Neuronal stem cell (in vitro differentiated cells): ENCODE measurements around the gene SERPINH1.
A peak's percentile ranks its signal among the peaks of the same experiment; 100 is the strongest.

Source experiments
- DNase-seq: peaks from one replicate; pipeline ENCODE4 v3.0.0-alpha.2; 2013; ENCODE audit warnings: low spot score
- H2AFZ ChIP-seq: one replicate; pipeline ENCODE4 v1.6.1; 2013; ENCODE audit warnings: mild to moderate bottlenecking, low read length, inconsistent platforms
- H2AK5ac ChIP-seq: 2 replicates; pipeline ENCODE4 v1.6.1; 2013; ENCODE audit warnings: low read depth, mild to moderate bottlenecking, inconsistent platforms, low read length, moderate library complexity, mixed read lengths
- H2BK120ac ChIP-seq: 2 replicates; pipeline ENCODE4 v1.6.1; 2013; ENCODE audit warnings: low read depth, mild to moderate bottlenecking, inconsistent platforms, low read length, moderate library complexity, mixed read lengths
- H2BK12ac ChIP-seq: one replicate; pipeline ENCODE4 v1.6.1; 2013; ENCODE audit warnings: low read length, inconsistent platforms
- H2BK15ac ChIP-seq: 2 replicates; pipeline ENCODE4 v1.6.1; 2013; ENCODE audit warnings: mild to moderate bottlenecking, low read length, inconsistent platforms, mixed read lengths
- H2BK5ac ChIP-seq: one replicate; pipeline ENCODE4 v1.6.1; 2013; ENCODE audit warnings: inconsistent platforms, mild to moderate bottlenecking, low read length, moderate library complexity
- H3K14ac ChIP-seq: one replicate; pipeline ENCODE4 v1.6.1; 2013; ENCODE audit warnings: low read length, inconsistent platforms
- H3K18ac ChIP-seq: 2 replicates; pipeline ENCODE4 v1.6.1; 2013; ENCODE audit warnings: low read length, inconsistent platforms
- H3K23ac ChIP-seq: 2 replicates; pipeline ENCODE4 v1.6.1; 2013; ENCODE audit warnings: low read depth, mild to moderate bottlenecking, mixed read lengths, low read length, inconsistent platforms; ENCODE audit not compliant: poor library complexity
- H3K27ac ChIP-seq: replicated peaks from 3 replicates; pipeline ENCODE4 v1.5.1; 2013; ENCODE audit warnings: low read length, inconsistent platforms
- H3K27me3 ChIP-seq, 3 experiments: 2 replicates each; pipeline ENCODE4 v1.6.1; 2013; ENCODE audit warnings: low read length in 3 of 3, mild to moderate bottlenecking in 2 of 3, inconsistent platforms in 1 of 3, low read depth in 1 of 3, mixed read lengths in 1 of 3, moderate library complexity in 1 of 3; ENCODE audit not compliant: control insufficient read depth in 3 of 3, insufficient read depth in 3 of 3
- H3K36me3 ChIP-seq, 2 donors: replicated peaks in 1 of 2; 2 replicates each; pipeline ENCODE4 v1.6.1; 2013; ENCODE audit warnings: low read length in 2 of 2; ENCODE audit not compliant: control insufficient read depth in 2 of 2, insufficient read depth in 2 of 2
- H3K4ac ChIP-seq: 2 replicates; pipeline ENCODE4 v1.6.1; 2013; ENCODE audit warnings: inconsistent platforms, mild to moderate bottlenecking, low read length, moderate library complexity
- H3K4me1 ChIP-seq, 2 donors: 1 replicate in 1 of 2; 2 replicates in 1 of 2; pipeline ENCODE4 v1.6.1; 2013; ENCODE audit warnings: low read length in 2 of 2, low read depth in 1 of 2; ENCODE audit not compliant: control insufficient read depth in 2 of 2, insufficient read depth in 1 of 2
- H3K4me2 ChIP-seq: one replicate; pipeline ENCODE4 v1.6.1; 2013; ENCODE audit warnings: mild to moderate bottlenecking, low read length, inconsistent platforms; ENCODE audit not compliant: insufficient read depth, poor library complexity, severe bottlenecking
- H3K4me3 ChIP-seq, 2 donors: 2 replicates each; pipeline ENCODE4 v1.5.1; 2013; ENCODE audit warnings: low read length in 2 of 2, mild to moderate bottlenecking in 2 of 2, inconsistent platforms in 1 of 2, moderate library complexity in 1 of 2
- H3K79me1 ChIP-seq: one replicate; pipeline ENCODE4 v1.6.1; 2013; ENCODE audit warnings: low read depth, mild to moderate bottlenecking, inconsistent platforms, low read length, moderate library complexity
- H3K9ac ChIP-seq: one replicate; pipeline ENCODE4 v1.6.1; 2013; ENCODE audit warnings: mild to moderate bottlenecking, low read depth, low read length, inconsistent platforms; ENCODE audit not compliant: poor library complexity
- H3K9me3 ChIP-seq, 2 donors: replicated peaks in 1 of 2; 2 replicates each; pipeline versions ENCODE3 to v1.6.1; 2013; ENCODE audit warnings: low read length in 2 of 2, mild to moderate bottlenecking in 2 of 2, inconsistent platforms in 1 of 2, low read depth in 1 of 2, mixed read lengths in 1 of 2, moderate library complexity in 1 of 2; ENCODE audit not compliant: control insufficient read depth in 2 of 2, insufficient read depth in 1 of 2
- H4K8ac ChIP-seq: one replicate; pipeline ENCODE4 v1.6.1; 2013; ENCODE audit warnings: low read depth, mild to moderate bottlenecking, inconsistent platforms, low read length, moderate library complexity
- H4K91ac ChIP-seq: one replicate; pipeline ENCODE4 v1.6.1; 2013; ENCODE audit warnings: low read length, low read depth, mild to moderate bottlenecking, inconsistent platforms; ENCODE audit not compliant: poor library complexity
- WGBS, 2 donors: extraction: QIAGEN DNeasy Blood & Tissue Kit; methylation state at CpG; one replicate each; pipeline ENCODE4 v1.1.7; 2013; ENCODE audit warnings: missing lambda C conversion rate in 2 of 2, mixed read lengths in 1 of 2; ENCODE audit not compliant: insufficient read length in 2 of 2, insufficient replicate concordance in 1 of 2; ENCODE audit errors: extremely low coverage in 2 of 2; 5-methylcytosine and 5-hydroxymethylcytosine counted together

Gene SERPINH1

GRCh38 chr11:75603791-75604736, 42.0 kb downstream of the SERPINH1 start:
- H3K23ac ChIP-seq = no peak overlapping the region
- H2AK5ac ChIP-seq = no peak overlapping the region
- H2BK120ac ChIP-seq = no peak overlapping the region
- no peak overlapping the region for H3K4ac ChIP-seq
- no peak overlapping the region for H2BK5ac ChIP-seq
- no peak overlapping the region for H4K91ac ChIP-seq
- H4K8ac ChIP-seq = no peak overlapping the region
- H3K27ac ChIP-seq = no peak overlapping the region
- H3K9me3 ChIP-seq = no peaks in the 10 kb centered on the region
- H2AFZ ChIP-seq = no peak overlapping the region
- H3K4me3 ChIP-seq = no peak overlapping the region
- H3K4me1 ChIP-seq = no peaks in the 10 kb centered on the region
- H3K27me3 ChIP-seq = no peaks in the 10 kb centered on the region
- no peak overlapping the region for H2BK15ac ChIP-seq
- no peak overlapping the region for H2BK12ac ChIP-seq
- no peak for DNase-seq
- H3K9ac ChIP-seq = no peak overlapping the region
- no peak overlapping the region for H3K4me2 ChIP-seq
- peaks cover 0 to 50% of the 10 kb centered on the region in 2 donors for H3K36me3 ChIP-seq
- H3K14ac ChIP-seq = no peak overlapping the region
- WGBS, 2 donors = no CpG with 5 or more reads among the region's 16 CpGs
- H3K79me1 ChIP-seq = no peaks in the 10 kb centered on the region
- H3K18ac ChIP-seq = no peak overlapping the region

- Histone ChIP-seq H3K27ac (no peak overlapping the region), H4K8ac (no peak overlapping the region), H2BK12ac (no peak overlapping the region), H3K18ac (no peak overlapping the region), H3K4me3 (no peak overlapping the region), H3K79me1 (peaks cover 2% of the 10 kb centered on the region), H3K14ac (no peak overlapping the region), H3K9me3 (no peaks in the 10 kb centered on the region), H3K27me3 (no peaks in the 10 kb centered on the region), H3K4me1 (no peaks in the 10 kb centered on the region), H3K23ac (no peak overlapping the region), H3K9ac (no peak overlapping the region), H4K91ac (no peak overlapping the region), H2AK5ac (no peak overlapping the region), H2AFZ (no peak overlapping the region), H2BK15ac (no peak overlapping the region), H2BK120ac (no peak overlapping the region), H3K4ac (no peak overlapping the region), H3K36me3 (peaks cover 0 to 50% of the 10 kb centered on the region in 2 donors), H3K4me2 (no peak overlapping the region), H2BK5ac (no peak overlapping the region)
- 100% methylated on average over 1 of the region's 8 CpGs; no CpG with 5 or more reads in 1 of the 2 donors for WGBS, 2 donors
- DNase-seq = no peak
Measured at GRCh38 chr11:75606099-75606498, 44.0 kb downstream of the SERPINH1 start.

GRCh38 chr11:75611823-75612222, 49.8 kb downstream of the SERPINH1 start:
- Histone ChIP-seq H3K4me2 (no peak overlapping the region), H3K27me3 (no peaks in the 10 kb centered on the region), H3K18ac (no peak overlapping the region), H3K14ac (no peak overlapping the region), H3K36me3 (peaks cover 0 to 14% of the 10 kb centered on the region in 2 donors), H2BK12ac (no peak overlapping the region), H2BK120ac (no peak overlapping the region), H3K4me3 (no peak overlapping the region), H3K9me3 (no peaks in the 10 kb centered on the region), H3K4me1 (peaks cover 11 to 31% of the 10 kb centered on the region in 2 donors), H3K27ac (no peak overlapping the region), H3K23ac (peak overlapping the region; percentile 19), H2BK15ac (no peak overlapping the region), H4K8ac (peak overlapping the region; percentile 75), H3K79me1 (peaks cover 2% of the 10 kb centered on the region), H2AFZ (no peak overlapping the region), H3K9ac (no peak overlapping the region), H2AK5ac (no peak overlapping the region), H4K91ac (no peak overlapping the region), H3K4ac (no peak overlapping the region), H2BK5ac (no peak overlapping the region)
- no CpG with 5 or more reads among the region's 3 CpGs for WGBS, 2 donors
- no peak for DNase-seq

- Histone ChIP-seq H3K4me1 (peaks cover 13 to 34% of the 10 kb centered on the region in 2 donors), H3K23ac (no peak overlapping the region), H3K18ac (no peak overlapping the region), H3K4me2 (no peak overlapping the region), H2BK12ac (no peak overlapping the region), H2BK120ac (no peak overlapping the region), H2BK15ac (no peak overlapping the region), H3K14ac (no peak overlapping the region), H2AK5ac (no peak overlapping the region), H2AFZ (no peak overlapping the region), H3K4ac (no peak overlapping the region), H3K9ac (no peak overlapping the region), H2BK5ac (no peak overlapping the region), H4K91ac (no peak overlapping the region), H4K8ac (no peak overlapping the region), H3K79me1 (no peaks in the 10 kb centered on the region), H3K9me3 (peaks cover 0 to 8% of the 10 kb centered on the region in 2 donors), H3K27ac (no peak overlapping the region), H3K36me3 (no peaks in the 10 kb centered on the region), H3K4me3 (no peak overlapping the region), H3K27me3 (no peaks in the 10 kb centered on the region)
- no peak for DNase-seq
- no CpG with 5 or more reads among the region's 7 CpGs for WGBS, 2 donors
Measured at GRCh38 chr11:75615751-75616150, 53.7 kb downstream of the SERPINH1 start.
